H1 (cell line): ENCODE results near the gene SLC66A3.

Experiments used
- BCL11A ChIP-seq, 2 experiments: IDR thresholded peaks; one replicate each; pipeline ENCODE4 v1.6.1; 2011; ENCODE audit warnings: low read depth in 2 of 2, low read length in 2 of 2, mild to moderate bottlenecking in 2 of 2
- CTCF ChIP-seq, 3 experiments: IDR thresholded peaks; 1 replicate in 2 of 3; 2 replicates in 1 of 3; pipeline versions ENCODE4 v1.5.1 to v1.6.1; 2011; ENCODE audit warnings: low read length in 3 of 3, mild to moderate bottlenecking in 3 of 3, inconsistent platforms in 2 of 3, low read depth in 1 of 3, moderate library complexity in 1 of 3; ENCODE audit not compliant: insufficient read depth in 1 of 3; ENCODE audit errors: control extremely low read depth in 1 of 3
- POLR2A ChIP-seq, 2 experiments: IDR thresholded peaks; 1 replicate in 1 of 2; 2 replicates in 1 of 2; pipeline ENCODE4 v1.6.1; 2011; ENCODE audit warnings: low read depth in 2 of 2, low read length in 2 of 2, mild to moderate bottlenecking in 2 of 2; ENCODE audit errors: control extremely low read depth in 1 of 2
- POLR2AphosphoS5 ChIP-seq: IDR thresholded peaks from 2 replicates; pipeline ENCODE4 v1.6.1; 2011; ENCODE audit warnings: low read depth, low read length
- SIN3A ChIP-seq, 2 experiments: IDR thresholded peaks in 1 of 2; conservative IDR thresholded peaks in 1 of 2; 2 replicates each; pipeline ENCODE4 v1.6.1; 2011 to 2012; ENCODE audit warnings: low read length in 2 of 2, improper control_type of control experiment in 1 of 2, low read depth in 1 of 2, mild to moderate bottlenecking in 1 of 2
- SIX5 ChIP-seq: IDR thresholded peaks from 2 replicates; pipeline ENCODE4 v1.6.1; 2011; ENCODE audit warnings: mild to moderate bottlenecking, low read depth, low read length
- YY1 ChIP-seq: IDR thresholded peaks from 2 replicates; pipeline ENCODE4 v1.6.1; 2011; ENCODE audit warnings: low read depth, mild to moderate bottlenecking, low read length

GRCh38 chr2:11157731-11158130 lies 2.5 kb downstream of the SLC66A3 start:
- no peak for TF ChIP-seq CTCF (IDR thresholded peaks at IDR 0.05; ENCODE audit: control extremely low read depth in 1 of 3, insufficient read depth in 1 of 3, low read depth in 1 of 3, low read length in 3 of 3)
- no peak for TF ChIP-seq SIX5
- no peak for TF ChIP-seq POLR2AphosphoS5
- no peak for TF ChIP-seq POLR2A (IDR thresholded peaks at IDR 0.05; ENCODE audit: control extremely low read depth in 1 of 2, low read depth in 2 of 2, low read length in 2 of 2)
- no peak for TF ChIP-seq YY1
- no peak for TF ChIP-seq BCL11A (IDR thresholded peaks at IDR 0.05; ENCODE audit: low read depth in 2 of 2, low read length in 2 of 2)
- TF ChIP-seq SIN3A (conservative IDR thresholded peaks at IDR 0.05 in 1 of 2, IDR thresholded peaks at IDR 0.05 in 1 of 2; ENCODE audit: low read depth in 1 of 2, low read length in 2 of 2), result no peak
